Bone marrow (tissue), 2 donors: ENCODE results near the gene RAB9A.
"Not testable (repeated sequence)": the region's sequence is repeated elsewhere in the genome, so short reads cannot be mapped to it uniquely, and the experiment has no call there.

Source experiments
- DNase-seq, 2 donors: peaks; one replicate each; lab custom pipeline; 2025; lab: John Stamatoyannopoulos, UW

The RAB9A gene

DNA sequence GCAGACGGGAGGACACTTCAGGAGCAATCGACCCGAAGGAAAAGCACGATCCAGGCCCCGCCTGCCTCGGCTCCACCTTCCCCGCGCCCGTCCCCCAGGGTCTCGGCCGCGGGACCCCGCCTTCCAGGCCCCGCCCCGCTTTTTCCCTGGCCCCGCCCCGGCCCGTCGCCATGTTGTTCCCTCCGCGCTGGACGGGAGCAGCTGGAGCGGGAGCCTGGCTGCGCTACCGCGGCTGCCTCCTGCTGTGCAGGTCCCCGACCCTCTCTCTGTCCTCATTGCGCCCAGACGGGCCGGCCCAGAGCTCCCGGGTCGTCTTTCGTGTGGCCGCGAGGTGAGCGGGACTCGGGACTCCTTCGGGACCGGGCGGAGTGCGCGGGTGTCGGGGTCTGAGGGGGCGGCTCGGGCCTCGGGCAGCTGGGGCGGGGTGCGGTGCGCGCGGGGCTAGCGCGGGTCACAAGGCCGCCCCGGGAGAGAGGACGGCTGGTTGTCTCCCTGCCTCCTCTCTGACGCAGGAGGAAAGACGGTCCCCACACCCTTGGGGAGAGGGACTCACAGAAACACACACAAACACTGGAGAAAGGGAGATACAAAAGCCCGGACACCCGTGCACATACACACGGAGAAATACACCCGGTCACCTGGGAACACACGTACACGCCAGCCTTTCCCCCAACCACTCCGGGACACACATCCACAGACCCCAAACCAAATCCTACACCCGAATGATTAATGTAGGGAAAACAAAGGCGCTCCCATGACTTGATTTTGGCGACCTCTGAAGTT, at the start of gene RAB9A:
Gene RAB9A, plus strand, starts transcription at position 171 of the 783 bp plus-strand sequence. CDS start 19,619 bp downstream, outside the sequence.
- DNase-seq = peak in 1 of 2 donors; percentile 29

DNA sequence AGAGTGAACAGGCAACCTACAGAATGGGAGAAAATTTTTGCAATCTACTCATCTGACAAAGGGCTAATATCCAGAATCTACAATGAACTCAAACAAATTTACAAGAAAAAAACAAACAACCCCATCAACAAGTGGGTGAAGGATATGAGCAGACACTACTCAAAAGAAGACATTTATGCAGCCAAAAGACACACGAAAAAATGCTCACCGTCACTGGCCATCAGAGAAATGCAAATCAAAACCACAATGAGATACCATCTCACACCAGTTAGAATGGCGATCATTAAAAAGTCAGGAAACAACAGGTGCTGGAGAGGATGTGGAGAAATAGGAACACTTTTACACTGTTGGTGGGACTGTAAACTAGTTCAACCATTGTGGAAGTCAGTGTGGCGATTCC, 47.2 kb upstream of the RAB9A start:
- DNase-seq = not testable (repeated sequence)

DNA sequence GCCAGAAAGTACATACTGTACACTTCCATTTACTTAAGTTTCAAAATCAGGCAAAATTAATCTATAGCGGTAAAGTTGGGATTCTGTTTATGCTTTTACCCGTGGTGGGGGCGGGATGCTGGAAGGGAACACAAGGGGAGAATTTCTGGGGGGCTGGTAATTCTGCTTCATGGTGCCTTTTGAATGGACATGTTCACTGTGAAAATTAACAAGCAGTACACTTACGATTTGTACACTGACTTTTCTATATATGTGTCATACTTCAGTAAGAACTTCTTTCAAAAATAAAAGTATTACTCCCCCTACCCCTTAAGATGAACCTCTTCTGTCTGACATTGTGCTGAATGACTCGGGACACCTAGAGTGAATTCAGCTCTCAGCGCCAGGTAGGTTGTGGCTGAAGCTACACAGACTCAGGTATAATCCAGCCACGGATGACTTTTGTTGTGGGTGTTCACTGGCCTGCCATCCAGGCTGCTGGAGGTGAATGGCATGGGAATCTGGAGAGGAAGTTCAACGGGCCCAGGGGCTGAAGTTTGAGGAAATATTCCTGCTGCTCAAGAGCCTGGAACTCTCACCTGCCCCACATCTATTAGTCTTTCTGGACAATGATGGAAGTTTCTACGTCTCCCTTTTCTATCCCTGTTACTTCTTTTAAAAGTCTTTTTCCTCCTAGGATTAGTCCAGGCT, 43.3 kb upstream of the RAB9A start:
- DNase-seq = no peak

GRCh38 chrX:13646154-13646549, 42.8 kb upstream of the RAB9A start:
- peak in 1 of 2 donors; percentile 10 for DNase-seq

GRCh38 chrX:13647709-13648212, 41.2 kb upstream of the RAB9A start:
- DNase-seq = peak; percentile 7 to 63

- DNase-seq = not testable (repeated sequence)
These were observed 40.6 kb upstream of the RAB9A start for GRCh38 chrX:13648336-13648735.

GRCh38 chrX:13649838-13650237, 39.1 kb upstream of the RAB9A start:
- no peak for DNase-seq

DNA sequence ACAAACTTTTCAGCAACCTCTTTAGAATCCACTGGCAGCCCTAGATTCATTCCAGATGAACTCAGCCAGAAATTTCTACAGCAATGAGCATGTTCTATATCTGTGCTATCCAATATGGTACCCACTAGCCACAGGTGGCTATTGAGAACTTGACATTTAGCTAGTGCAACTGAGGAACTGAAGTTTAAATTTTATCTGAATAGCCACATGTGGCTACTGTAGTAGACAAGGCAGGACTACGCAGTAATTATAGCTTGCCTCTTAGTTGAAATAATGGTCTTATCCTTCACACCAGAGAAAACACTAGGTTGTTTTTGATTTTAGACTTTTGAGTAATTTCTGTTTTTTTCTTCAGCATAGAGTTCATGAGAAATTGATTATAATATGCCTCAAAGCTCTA, 38.6 kb upstream of the RAB9A start:
- no peak for DNase-seq

GRCh38 chrX:13651150-13651549, 37.8 kb upstream of the RAB9A start:
- DNase-seq = no peak

DNA sequence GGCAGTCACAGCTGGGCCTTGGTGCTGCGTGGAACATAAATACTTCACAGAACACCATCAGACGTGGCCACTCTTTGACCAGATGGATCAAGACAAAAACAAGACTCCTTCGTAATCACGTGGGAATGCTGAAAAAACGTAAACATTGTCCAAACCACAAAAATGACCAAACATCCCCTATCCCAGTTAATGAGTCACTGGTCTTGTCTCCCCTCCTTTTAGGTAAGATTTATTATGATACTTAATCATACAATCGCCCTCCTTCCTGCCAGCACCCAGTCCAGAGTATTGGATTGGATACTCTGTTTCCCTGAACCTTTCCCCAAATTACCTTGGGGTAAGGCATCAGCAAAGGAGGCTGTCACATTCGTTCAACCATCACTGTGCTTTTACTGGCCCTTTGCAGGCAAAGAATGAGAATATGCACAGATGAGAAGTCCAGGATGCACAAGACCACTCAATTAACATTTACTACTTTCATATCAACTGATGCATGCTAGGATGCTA, 36.6 kb upstream of the RAB9A start:
- DNase-seq = no peak

DNA sequence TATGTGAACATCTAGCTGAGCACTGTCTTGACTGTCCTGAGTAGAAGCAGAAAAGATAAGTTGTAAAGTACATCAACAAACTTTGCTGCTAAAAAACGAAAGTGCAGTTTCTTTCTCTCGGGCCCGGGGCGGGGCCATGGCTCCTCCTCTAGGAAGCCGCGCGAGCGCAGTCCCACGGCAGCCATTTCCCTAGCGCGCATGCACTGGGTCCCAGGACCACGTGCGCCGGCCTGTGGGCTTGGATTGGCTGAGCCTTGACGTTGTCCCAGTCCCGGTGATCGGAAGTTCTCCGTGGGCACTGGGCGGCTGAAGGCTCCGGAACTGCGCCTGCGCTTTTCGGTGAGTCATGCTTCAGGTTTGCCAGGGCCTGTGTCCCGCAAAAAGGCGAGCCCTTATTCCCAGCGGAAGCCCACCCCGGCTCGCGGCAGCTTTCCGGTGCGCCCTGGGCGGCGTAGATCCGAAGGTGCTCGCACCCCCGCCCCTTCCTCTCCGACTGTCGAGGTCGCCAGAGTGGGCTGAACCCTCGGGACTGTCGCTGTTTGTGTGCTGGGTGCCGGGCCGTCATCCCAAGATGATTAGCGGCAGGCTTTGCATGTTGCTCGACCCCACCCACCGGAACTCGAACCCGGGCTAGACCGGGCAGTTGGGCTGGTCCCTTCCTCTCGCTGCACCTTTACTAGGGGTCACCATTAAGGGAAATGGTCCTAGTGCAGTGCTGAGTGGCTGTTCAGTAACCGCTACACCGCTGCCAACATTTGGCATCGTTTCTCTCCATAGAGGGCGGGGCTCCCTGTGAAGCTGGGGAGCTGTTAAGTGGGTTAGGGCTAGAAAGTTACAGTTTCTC, 35.9 kb upstream of the RAB9A start, which contains the start of gene TCEANC:
Gene TCEANC, plus strand, starts transcription at position 292 of the 844 bp plus-strand sequence. CDS start 9,368 bp downstream, outside the sequence.
- peak; percentile 60 to 80 for DNase-seq

DNA sequence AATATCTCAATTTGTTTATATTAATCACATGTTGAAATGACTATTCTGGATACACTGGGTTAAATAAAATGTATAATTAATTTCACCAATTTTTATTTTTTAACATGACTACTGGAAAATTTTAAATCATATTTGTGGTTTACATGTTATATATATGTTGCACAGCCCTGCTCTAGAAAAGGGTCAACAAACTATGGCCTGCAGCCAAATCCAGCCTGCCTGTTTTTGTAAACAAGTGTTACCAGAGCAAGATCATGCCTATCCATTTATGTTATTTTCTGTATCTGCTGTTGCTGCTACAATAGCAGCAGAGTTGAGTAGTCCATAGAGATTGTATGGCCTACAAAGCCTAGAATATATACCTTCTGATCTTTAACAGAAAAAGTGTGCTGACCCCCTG, 34.8 kb upstream of the RAB9A start:
- DNase-seq = no peak

DNA sequence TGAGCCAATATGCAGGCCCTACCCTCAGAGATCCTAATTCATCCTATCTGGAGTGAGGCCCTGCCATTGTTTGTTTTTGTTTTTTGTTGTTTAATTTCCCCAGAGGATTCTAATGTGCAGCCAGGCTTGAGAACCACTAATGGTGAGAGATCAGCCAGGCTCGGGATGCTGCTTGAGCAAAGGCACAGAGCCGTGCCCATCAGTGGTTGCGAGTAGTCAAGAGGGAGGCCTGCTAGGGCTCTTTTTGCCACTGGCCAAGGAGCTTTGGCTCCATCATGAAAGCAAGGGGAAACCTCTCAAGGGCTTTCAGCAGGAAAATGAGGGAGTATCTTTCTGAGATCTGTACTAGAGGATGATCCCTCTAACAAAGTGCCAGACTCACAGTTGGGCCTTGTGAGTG, 33.3 kb upstream of the RAB9A start:
- no peak for DNase-seq

- no peak for DNase-seq
These were observed 30.3 kb upstream of the RAB9A start for GRCh38 chrX:13658602-13659001.

DNA sequence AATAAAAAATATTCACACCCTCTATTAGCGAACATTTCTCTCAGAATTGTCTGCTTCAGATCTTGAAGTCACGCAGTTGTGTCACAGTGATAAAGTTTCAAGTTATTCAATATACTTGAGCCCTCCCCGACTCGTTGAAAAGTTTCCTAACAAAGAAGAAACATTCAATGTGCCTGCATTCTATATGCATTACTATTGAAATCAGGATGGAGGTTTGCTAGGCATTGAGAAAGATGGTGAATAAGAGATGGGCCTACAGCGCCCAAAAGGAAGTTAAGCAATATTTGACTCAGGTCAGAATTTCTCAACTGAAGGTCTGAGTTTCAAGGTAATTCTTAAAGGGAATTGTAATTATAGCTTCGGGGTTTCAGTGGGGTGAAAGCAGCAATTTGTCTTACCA, 29.9 kb upstream of the RAB9A start:
- DNase-seq = no peak

DNA sequence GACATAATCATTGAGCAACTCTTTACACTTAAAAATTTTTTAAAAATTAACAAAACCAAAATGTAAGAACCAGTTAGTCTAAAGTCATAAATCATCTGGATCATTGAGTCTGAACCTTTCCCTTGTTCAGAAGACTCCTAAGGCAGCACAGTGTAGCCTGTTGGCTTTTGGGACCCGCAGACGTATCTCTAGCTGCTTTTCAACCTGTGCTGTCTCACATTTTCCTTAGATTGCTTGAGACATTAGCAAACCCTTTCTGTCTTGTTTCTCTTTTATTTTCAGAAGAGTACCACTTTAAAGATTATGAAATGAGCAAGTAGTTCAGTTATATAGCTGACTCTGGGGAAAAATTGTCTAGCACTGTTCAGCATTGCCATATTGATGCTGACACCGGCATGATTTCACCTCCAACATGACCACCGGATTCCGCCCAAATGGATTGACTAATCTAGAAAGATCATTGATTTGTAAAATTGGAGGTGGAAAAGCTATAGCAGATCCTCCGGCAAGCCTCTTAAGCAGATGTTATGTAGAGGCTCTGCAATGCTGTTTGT, 27.1 kb upstream of the RAB9A start:
- DNase-seq = no peak

- no peak for DNase-seq
These were observed 26.6 kb upstream of the RAB9A start for GRCh38 chrX:13662355-13662791.

DNA sequence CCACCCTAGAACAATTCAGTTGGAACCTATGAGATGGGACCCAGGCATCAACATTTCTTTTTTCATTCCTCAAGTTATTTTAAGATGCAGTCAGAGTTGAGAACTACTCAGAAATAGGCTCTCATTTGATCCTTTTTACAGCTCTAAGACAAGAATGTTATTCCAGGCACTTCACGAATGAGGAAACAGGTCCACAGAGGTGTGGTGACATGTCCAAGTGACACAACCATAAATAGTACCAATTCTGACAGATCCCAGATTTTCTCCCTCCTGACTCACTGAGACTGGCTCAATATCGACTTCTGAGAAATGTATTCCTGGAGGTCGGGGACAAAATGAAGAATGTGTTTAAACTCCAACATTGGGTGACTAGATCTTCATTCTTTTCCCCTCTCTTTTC, 24.9 kb upstream of the RAB9A start:
- DNase-seq = no peak

DNA sequence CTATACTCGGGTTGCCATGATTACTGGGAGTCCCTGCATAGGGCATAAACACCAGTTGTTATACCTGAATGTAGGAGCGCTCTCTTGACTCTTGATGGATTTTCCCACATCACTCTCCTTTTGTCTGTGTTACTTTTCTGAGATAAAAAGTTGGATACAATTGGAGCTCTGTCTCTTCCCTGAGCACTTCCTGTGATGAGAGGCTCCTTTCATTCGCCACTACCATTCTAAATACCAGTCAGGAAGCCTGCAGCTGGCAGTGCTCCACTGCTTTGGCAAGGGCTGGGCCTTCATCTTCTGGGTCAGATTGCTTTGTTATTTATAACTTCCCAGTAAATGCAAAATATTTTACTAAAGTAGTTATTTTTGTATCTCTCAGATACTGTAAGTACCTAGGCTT, 22.1 kb upstream of the RAB9A start:
- no peak for DNase-seq

DNA sequence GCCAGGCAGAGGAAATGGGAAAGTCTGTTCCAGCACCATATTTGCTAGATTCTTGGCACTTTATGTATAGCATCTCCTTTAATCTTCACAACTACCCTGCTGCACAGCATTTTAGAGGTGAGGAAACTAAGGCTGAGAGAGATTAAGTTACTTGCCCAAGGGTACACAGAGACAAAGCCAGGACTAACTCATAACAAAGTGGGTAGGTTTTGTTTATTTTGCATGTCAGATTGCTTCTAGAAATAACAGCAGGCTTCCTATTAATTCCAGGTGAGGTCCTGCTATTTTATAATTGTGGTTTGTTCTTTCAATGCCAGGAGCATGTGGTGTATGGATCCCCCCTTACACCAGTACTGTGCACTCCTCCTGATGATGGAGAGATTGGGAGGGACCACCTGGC, 21.0 kb upstream of the RAB9A start:
- no peak for DNase-seq

- DNase-seq = peak in 1 of 2 donors; percentile 61
These were observed 19.6 kb upstream of the RAB9A start for GRCh38 chrX:13669246-13669737.
